T-helper 1 cell treated with Interleukin-12 subunit alpha and Interleukin-12 subunit beta and Interleukin-4 antibody, amounts not matched to agents 30 ng/mL and 1 ng/mL, for 36 hours (primary cell): ENCODE results near the gene SIGLEC12. TPM values are rescaled to one million over a fixed set of nuclear protein-coding genes. Genes with fewer than 3 reads are reported as not detected.
"Not testable (repeated sequence)": the region's sequence is repeated elsewhere in the genome, so short reads cannot be mapped to it uniquely, and the experiment has no call there.

Source experiments
- intact Hi-C: fragments of 100-400 bp; cut with micrococcal nuclease; formaldehyde crosslinking; loops from one replicate; pipeline ENCODE4 v1.15.1; 2024
- total RNA-seq: library from RNA; stranded (reverse); gene quantifications from 2 replicates; pipeline ENCODE4 v1.2.3, GENCODE V29; 2022

SIGLEC12 gene
- total RNA-seq, 1 donor from 2014 or later, result not detected

DNA sequence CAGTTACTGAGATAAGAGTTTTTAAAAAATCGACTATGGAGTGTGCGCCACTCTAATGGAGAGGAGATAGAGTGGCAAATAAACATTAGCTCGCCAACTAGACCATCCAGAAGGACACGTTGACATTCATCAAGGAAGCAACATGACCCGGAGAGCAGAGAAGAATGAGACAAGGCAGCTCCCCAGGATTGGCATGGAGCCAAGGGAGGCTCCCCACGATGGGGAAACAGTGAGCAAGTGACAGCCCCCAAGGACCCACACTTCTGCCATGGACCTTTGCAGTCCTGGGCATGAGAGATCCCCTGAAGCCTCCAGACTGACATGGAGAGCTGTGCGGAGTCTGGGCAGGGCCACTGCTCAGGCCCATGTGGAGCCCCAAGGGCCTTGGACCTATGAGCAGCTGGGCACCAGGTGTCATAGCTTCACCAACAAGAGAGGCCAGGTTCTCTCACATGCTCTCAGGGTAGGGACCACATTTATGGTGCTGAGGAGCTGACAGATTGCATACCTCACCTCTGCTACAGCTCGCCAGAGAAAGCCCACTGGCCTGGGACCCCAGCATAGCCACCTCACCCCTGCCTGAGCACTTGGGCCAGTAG lies 23.2 kb upstream of the SIGLEC12 start:
- intact Hi-C loops, result no loop called here

DNA sequence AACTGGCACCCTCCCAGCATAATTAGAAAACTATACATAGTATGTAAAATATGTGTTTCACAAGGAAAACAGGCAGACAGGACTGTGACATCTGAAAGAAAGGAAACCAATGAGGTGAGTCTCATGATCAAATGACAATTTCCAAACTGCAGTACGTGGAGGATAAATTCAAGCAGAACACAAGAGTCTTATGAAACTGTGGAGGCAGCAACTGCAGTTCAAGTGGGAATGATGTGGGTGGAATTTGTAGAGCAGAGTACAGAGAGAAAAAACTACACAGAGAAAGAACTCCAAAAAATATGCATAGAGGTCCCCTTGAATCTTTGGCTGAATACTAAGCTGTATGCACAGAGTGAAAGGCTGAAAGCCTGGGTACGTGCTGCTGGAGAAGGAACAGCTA lies 20.2 kb upstream of the SIGLEC12 start:
- intact Hi-C loops, result no loop called here

DNA sequence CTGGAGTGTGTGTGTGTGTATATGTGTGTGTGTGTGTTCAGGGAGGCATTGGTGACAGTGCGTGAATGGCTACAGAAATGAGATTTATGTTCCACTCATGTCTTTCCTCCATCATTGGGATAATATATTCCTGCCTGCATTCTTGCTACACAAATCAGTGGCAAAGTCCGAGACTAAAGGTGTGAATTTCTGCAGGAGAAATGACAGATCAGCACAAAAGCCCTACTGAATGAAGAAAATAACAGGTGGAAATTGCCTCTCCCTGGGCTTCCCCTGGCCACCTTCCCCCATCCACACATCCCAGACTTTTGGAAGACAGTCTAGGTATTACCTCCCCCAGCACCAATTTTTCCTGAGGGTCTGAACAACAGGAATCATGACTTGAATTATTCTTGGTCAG lies 19.8 kb upstream of the SIGLEC12 start:
- intact Hi-C loops, result no loop called here

DNA sequence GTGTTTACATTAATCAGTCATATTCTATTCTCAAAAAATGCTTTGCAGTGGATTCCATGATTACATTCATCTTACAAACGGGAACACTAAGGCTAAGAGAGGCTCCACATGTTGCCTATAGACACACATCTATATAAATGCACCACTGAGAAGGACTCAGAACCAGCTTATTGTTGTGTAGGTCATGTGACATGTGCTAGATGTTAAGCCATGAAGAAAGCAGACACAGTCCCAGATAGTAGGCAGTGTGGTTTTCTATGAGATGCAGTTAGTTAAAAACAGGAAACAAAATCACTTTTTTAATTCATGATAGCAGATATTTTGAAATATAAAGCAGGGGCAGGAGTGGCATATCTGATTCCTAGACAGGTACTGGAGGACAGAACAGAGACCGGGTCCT lies 19.1 kb upstream of the SIGLEC12 start:
- intact Hi-C loops, result no loop called here

DNA sequence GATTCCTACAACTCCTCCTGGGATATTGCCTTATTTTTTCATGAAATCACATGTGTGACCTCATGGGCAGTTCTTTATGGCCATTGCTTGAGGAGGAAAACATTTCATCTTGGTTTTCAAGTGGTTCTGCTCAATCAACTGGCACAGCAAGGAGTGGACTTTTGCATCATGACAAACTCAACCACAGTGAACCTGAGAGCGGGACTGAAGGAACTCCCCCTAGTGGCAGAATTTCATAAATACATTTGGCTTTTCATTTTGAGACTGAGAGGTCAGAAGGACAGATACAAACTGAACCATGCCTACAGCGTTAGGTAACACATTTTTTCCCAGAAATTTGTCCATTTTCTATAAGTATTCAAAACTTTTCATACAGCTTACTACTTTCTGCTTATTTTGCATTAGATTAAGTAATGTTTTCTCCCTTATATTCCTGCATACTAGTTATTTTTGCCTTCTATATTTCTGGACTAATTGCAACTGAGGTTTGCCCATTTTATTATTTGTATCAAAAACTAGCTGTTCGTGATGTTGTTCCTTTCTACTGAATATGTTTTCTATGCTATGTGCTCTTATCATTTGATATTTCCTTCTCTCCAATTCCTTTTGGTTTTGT lies 13.4 kb upstream of the SIGLEC12 start:
- intact Hi-C loops, result loop anchor here (1.0 to 10.0 kb wide), 5 partner anchors 42 to 360 kb away; partner anchors contain the start of gene C19orf84

DNA sequence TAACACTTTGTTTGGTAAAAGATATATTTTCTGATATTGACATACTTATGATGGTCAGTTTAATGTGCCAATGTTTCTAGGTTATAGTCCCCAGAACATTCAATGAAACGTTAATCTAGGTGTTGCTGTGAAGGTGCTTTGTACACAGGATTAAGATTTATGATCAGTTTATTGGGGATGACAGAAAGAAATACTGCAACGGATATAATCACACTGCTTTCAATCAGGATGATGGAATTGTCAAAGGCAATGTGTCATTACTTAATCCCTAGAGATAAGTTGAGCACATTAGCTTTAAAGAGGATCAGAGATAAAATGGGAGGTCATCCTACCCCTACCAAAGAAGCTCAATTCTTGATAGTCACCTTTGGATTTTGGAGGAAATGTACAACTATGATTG lies 12.4 kb upstream of the SIGLEC12 start:
- intact Hi-C loops, result loop anchor here (10.0 kb wide), 2 partner anchors 119 to 359 kb away; partner anchors contain the start of gene C19orf84

DNA sequence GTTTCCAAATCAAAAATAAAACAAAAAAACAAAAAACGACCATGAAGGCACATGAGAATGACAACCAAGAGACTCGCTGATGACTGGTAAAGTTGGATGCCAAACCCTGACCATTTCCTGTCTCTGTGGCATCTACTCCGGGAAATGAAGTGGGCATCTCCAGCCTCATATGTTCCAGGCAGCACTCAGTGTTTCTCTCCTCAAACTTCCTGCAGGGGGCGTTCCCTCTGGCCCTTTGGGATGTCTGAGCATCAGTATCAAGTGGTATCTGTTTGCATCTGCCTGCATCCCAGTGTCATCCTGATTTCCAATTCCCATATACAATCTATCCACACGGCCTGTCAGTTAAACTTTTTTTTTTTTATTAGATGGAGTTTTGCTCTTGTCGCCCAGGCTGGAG lies 9.8 kb upstream of the SIGLEC12 start:
- intact Hi-C loops, result loop anchor here (10.0 kb wide), 2 partner anchors 117 to 357 kb away; partner anchors contain the start of gene C19orf84

DNA sequence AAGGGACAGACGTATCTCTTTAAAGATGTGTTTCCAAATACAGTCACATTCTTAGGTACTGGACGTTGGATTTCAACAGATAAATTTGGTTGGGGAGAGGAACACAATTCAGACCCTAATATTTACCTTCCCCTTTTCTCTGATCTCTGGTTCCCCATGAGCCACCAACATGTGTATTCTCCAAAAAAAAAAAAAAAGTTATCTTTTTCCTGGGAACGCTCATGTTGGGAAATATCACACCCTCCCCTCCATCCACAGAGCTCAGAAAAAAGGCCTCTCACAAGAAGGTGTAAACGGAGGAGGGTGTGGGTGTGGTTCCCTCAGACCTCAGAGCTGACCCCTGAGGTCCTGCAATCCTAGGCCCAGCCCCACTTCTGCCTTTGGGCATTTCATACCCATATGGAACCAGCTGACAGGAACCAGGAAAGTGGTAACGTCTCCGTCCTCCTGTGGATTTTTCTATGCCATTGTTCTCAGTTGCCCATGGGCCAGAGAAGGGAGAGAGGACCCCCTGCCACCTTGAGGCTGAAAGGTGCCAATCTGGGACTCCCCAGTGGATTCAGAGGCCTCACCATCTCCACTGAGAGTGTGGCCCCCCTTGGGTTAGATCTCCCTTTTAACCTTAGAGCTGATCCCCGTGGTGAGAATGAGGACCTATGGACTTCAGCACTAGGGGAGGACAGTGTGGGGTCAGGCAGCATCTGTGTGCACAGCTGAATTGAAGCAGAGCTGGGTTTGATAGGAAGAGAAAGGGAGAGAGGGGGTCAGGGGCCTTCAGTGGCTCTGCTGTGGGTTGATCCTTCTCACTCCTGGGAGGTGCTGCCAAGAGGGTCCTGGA lies 8.4 kb upstream of the SIGLEC12 start:
- intact Hi-C loops, result loop anchor here (10.0 kb wide), 2 partner anchors 115 to 355 kb away; partner anchors contain the start of gene C19orf84

DNA sequence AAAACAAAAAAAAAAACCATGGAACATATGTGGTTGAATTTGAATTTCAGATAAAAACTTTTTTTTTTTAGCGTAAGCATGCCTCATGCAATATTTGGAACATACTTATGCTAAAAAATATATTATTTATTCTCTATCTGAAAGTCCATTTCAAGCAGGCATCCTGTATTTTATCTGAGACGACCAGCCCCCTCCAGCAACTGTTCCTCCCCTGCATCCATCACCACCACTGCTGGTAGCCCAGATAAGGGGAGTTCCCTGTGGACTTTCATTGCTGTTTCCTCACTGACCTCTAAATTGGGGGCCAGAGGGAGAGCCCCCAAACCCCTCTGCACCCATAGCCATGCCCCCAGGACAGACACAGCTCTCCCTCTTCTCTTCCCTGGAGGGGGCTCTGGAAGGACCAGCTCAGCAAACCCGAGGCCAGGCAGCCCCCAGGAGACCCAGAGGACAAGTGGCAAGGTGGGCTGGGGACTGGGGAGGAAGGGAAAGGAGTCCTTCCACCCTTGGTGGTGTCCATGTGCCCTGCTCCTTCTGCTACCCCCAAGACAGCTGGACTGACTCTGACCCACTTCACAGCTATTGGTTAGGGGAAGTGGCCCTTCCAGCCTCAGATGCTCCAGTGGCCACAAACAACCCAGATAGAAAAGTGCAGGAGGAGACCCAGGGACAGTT lies 6.6 kb upstream of the SIGLEC12 start:
- intact Hi-C loops, result no loop called here

DNA sequence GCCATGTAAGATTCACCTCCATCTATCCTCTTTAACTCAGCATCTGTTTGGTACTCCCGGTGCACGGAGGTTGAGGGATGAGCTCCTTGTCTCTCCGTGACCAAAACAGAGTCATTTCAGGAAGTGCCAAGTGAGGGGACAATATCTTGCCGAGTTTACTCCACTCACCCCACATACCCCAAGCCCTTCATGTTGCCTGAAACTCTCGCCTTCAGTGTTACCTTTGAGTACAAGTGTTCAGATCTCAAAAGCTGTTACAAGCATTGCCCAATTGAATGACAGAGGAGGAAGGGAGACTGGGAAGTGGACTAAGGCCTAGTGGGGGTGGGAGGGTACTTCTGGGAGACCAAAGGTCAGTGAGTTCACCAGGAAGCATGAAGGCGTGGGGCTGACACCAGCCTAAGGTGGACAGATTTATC lies 6.0 kb upstream of the SIGLEC12 start:
- intact Hi-C loops, result no loop called here

DNA sequence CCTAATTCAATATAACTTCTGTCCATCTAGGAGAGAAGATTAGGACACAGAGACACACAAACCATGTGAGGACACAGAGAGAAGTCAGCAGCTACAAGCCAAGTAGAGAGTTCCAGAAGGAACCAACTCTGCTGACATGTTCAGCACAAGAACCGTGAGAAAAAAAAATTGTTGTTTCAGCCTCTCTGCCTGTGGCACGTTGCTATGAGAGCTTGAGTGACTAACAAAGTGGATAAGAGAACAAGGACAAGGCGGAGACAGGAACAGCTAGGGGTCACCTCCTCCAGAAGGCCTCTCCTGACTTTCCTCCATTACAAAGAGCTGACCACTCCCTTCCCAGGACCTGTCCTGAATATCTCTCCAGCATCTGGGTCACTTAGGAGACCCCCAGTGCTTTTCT lies 5.6 kb upstream of the SIGLEC12 start:
- intact Hi-C loops, result no loop called here

DNA sequence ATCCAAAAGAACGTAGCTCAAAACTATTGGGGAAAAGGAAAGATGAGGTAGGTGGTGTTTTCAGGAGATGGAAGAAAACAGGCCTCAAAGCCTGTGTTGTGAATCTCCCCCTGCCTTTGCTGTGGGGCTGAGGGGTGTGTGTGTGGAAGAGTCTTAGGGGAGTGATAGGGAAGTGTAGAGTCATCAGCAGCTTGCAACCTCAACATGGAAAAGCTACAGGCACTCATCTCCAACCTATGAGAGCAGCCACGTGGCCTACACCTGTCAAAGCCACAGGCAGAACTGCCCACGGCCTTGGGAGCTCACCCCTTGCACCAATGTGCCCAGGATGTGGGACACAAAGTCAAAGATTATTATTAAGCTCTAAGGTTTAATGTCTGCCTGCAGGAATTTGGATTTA lies 4.3 kb upstream of the SIGLEC12 start:
- intact Hi-C loops, result no loop called here

DNA sequence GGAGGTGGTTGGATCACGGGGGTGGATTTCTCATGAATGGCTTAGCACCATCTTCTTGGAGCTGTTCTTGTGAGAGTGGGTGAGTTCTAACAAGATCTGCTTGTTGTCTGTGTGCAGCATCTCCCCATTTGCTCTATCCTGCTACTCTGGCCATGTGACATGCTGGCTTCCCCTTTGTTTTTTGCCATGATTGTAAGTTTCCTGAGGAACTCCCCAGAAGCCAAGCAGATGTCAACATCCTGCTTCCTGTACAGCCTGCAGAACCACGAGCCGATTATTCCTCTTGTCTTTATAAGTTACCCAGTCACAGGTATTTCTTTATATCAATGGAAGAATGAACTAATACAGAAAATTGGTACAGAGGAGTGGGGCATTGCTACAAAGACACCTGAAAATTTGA lies 2.3 kb upstream of the SIGLEC12 start:
- intact Hi-C loops, result no loop called here

DNA sequence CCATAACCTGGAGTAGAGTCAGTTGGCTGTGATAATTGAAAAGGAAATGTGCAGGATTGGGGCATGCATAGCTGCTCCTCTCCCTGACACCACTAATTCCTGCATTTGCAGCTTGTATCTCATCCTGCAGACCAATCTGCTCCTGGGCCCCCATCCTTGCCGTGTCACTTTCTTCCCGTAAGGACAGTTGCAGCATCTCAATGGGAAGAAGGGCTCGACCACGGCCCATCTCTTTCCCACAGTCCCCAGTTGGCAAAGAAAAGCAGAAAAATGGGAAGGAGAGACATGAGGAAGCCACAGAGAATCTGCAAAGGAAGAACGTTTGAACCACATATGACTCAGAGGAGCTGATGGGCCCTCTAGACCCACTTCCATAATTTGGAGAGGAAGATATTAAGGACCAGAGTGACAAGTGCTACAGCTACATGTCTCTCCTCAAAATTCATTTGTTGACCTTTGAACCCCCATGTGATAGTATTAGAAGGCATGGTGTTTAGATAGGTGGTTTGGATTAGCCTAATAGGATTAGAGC lies 1.8 kb upstream of the SIGLEC12 start:
- intact Hi-C loops, result no loop called here

DNA sequence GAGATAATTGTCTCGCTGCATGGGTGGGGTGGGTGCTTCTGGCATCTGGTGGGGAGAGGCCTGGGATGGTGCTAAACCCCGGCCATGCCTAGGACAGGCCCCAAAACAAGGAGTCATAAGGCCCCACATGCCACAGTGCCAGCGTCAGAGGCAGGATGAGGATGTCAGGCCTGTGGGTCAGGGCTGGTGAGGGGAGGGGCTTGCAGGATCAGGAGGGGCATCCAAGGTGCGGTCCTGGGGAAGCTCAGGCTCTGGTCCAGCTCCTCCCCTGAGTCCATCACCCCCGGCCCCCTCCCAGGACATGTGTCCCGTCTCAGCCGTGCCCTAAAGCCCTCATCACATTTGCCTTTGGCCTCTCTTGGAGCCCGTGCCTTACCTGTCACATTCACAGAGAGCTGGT lies 669 bp downstream of the SIGLEC12 start:
- intact Hi-C loops, result not testable (repeated sequence)

DNA sequence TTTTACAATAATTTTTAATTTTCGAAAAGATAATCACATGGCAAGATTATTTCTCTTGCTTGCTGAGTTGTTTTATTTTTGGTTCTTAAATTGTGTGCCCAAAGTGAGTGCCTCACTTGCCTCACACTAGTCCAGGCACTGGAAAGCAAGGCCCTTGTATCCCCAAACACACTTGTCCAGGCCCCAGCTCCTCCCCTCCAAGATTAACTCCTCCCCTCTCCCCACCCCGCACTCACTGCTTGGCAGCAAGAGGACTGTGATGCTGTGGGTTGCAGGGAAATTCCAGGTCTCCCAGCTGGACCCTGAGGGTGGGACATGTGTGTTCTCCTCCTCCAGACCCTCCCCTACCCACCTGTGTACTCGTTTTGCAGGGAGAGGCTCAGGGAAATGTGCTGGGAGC lies 3.9 kb downstream of the SIGLEC12 start:
- intact Hi-C loops, result no loop called here

DNA sequence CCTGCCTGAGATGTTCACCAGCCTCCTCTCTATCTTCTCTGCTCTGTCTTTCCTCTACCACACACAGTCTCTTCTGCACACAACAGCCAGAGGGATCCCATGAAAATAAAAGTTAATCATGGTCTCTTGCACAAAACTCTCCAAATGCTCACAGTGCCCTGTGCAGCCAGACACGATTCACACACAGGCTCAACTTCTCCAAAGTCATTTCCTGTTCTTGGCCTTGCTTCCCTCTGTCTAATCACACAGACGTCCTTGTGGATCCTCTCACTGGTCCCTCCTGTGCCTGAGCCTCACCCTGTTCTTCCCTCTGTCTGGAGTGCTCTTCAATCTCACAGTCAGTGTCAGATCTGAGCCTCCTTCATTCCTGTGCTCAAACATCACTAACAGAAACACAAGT lies 7.8 kb downstream of the SIGLEC12 start:
- intact Hi-C loops, result no loop called here

DNA sequence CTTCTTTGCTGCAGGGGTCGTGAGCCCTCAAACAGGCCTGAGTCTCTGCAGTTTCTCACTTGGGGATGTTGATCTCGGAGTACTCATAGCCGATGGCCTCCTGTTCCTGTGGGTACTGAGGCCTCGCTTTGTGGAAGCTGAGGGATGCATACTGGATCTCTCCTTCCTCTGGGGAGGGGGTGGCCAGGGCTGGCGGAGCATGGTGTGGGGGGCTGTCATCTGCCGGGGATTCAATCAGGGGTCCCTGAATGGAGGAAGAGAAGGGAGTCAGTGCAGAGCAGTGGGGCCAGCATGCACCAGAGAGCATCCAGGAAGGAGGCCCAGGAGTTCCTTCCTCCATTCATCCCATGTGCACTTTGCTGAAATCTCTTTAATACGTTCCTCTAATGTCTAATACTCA lies 10.0 kb downstream of the SIGLEC12 start:
- intact Hi-C loops, result no loop called here

DNA sequence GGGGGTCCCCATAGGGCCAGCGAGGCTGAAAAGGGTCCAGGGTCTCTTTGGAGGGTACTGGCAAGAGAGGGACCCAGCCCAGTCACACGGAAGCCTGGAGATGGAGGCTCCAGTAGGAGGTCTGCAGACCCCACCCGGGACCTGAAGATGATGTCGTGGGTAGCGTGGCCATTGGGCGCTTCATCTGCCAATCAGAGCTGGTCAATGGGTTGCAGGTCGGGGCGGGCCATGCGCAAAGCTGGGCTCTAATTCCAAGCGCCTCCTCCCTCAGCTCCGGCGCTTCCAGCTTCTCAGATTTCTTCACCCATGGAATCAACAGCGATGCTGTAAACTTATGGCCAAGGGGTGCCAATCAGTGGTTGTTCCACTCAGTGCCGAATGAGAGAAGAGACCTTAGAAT lies 10.9 kb downstream of the SIGLEC12 start:
- intact Hi-C loops, result no loop called here

DNA sequence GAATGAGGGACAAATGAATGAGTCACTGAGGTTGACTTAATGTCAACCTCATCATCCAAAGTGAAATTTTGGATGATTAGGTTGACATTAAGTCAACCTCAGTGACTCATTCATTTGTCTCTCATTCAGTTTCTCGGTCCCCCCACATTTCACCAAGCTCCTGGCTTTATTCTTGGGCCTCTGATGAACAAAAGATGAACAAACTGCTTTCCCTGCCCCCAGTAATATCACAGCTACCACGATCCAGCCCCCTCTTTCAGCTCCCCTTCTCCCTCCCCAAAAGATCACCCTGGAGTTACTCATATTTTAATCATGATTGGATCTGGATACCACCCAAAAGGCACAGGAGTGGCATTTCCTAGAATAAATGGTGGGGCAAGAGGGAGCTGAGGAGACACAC lies 12.5 kb downstream of the SIGLEC12 start:
- intact Hi-C loops, result no loop called here

DNA sequence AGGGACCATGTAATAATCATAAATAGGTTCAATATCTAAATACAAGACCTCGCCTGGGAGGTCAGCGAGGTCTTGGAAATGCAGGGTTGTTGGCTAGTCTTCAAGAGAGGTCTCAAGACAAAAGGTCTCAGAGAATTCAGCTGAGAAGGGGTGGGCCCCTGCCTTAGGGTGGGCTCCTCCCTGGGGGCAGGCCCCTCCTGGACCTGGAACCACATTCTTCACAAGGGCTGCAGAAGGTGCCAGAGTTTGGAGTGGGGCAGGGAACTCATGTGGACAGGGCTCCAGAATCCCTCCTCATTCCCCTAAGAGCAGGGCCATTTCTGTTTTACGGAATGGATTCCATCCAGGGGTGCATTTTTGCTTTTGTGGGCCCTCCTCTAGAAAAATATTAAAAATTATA lies 13.1 kb downstream of the SIGLEC12 start:
- intact Hi-C loops, result no loop called here
